MM.1S (cell line): Measurements from ENCODE around the gene PLCB2.

Experiments used
- DNase-seq: peaks from one replicate; pipeline ENCODE4 v3.0.0-alpha.2; 2015
- H2AFZ ChIP-seq: fragments of 300-600 bp; sonication (generic); 2 replicates; pipeline ENCODE4 v1.6.0; 2016; ENCODE audit warnings: antibody characterized with exemption, low read length
- H3F3A ChIP-seq: fragments of 300-600 bp; sonication (generic); 2 replicates; pipeline ENCODE4 v1.6.1; 2016; ENCODE audit warnings: mild to moderate bottlenecking, antibody characterized with exemption, low read length, moderate library complexity, mixed read lengths; ENCODE audit not compliant: insufficient read depth
- H3K27ac ChIP-seq: fragments of 300-600 bp; sonication (generic); 2 replicates; pipeline ENCODE4 v1.5.1; 2016; ENCODE audit warnings: mild to moderate bottlenecking, low read length
- H3K27me3 ChIP-seq: fragments of 300-600 bp; sonication (generic); replicated peaks from 2 replicates; pipeline ENCODE4 v1.6.0; 2016; ENCODE audit warnings: low read length; ENCODE audit not compliant: insufficient read depth
- H3K36me3 ChIP-seq: fragments of 300-600 bp; sonication (generic); replicated peaks from 2 replicates; pipeline ENCODE4 v1.6.1; 2016; ENCODE audit warnings: mild to moderate bottlenecking, low read length, mixed read lengths; ENCODE audit not compliant: insufficient read depth
- H3K4me1 ChIP-seq: fragments of 300-600 bp; sonication (generic); 2 replicates; pipeline ENCODE4 v1.6.1; 2016; ENCODE audit warnings: low read length, mixed read lengths
- H3K4me2 ChIP-seq: fragments of 300-600 bp; sonication (generic); 2 replicates; pipeline ENCODE4 v1.6.0; 2016; ENCODE audit warnings: low read depth, low read length
- H3K4me3 ChIP-seq: fragments of 300-600 bp; sonication (generic); 2 replicates; pipeline ENCODE4 v1.5.1; 2016; ENCODE audit warnings: low read length, mixed read lengths
- H3K79me2 ChIP-seq: fragments of 300-600 bp; sonication (generic); 2 replicates; pipeline ENCODE4 v1.6.1; 2016; ENCODE audit warnings: mixed run types, low read length, mixed read lengths
- H3K9ac ChIP-seq: fragments of 300-600 bp; sonication (generic); 2 replicates; pipeline ENCODE4 v1.6.1; 2016; ENCODE audit warnings: low read length, mixed read lengths
- H3K9me2 ChIP-seq: fragments of 300-600 bp; sonication (generic); replicated peaks from 2 replicates; pipeline ENCODE4 v1.6.1; 2016; ENCODE audit warnings: mild to moderate bottlenecking, low read length, mixed read lengths; ENCODE audit not compliant: insufficient read depth
- H3K9me3 ChIP-seq: fragments of 300-600 bp; sonication (generic); replicated peaks from 2 replicates; pipeline ENCODE4 v1.6.1; 2016; ENCODE audit warnings: mild to moderate bottlenecking, low read length, mixed read lengths; ENCODE audit not compliant: insufficient read depth
- H4K20me1 ChIP-seq: fragments of 300-600 bp; sonication (generic); 2 replicates; pipeline ENCODE4 v1.6.1; 2016; ENCODE audit warnings: mild to moderate bottlenecking, low read length, moderate library complexity, mixed read lengths; ENCODE audit not compliant: insufficient read depth
- CTCF ChIP-seq: fragments of 300-600 bp; sonication (generic); IDR thresholded peaks from 2 replicates; pipeline ENCODE4 v1.5.1; 2016; ENCODE audit warnings: antibody characterized with exemption, low read length, mixed read lengths
- EZH2 ChIP-seq: fragments of 300-600 bp; sonication (generic); optimal IDR thresholded peaks from 2 replicates; pipeline ENCODE3; 2017; ENCODE audit warnings: low read depth, mild to moderate bottlenecking, antibody characterized with exemption, low read length, mixed read lengths
- EZH2phosphoT487 ChIP-seq: fragments of 300-600 bp; sonication (generic); IDR thresholded peaks from 2 replicates; pipeline ENCODE4 v1.6.1; 2018; ENCODE audit warnings: antibody characterized with exemption, low read length

Gene PLCB2

GRCh38 chr15:40339621-40339945 lies 31.8 kb upstream of the PLCB2 start:
- H3K9ac ChIP-seq: no peak overlapping the region
- no peak for DNase-seq

GRCh38 chr15:40338921-40339620 lies 31.3 kb upstream of the PLCB2 start:
- no peaks in the 10 kb centered on the region for H3K27me3 ChIP-seq
- DNase-seq: no peak
- no peak overlapping the region for H3K27ac ChIP-seq
- H3K9ac ChIP-seq: no peak overlapping the region
- H3K36me3 ChIP-seq: no peaks in the 10 kb centered on the region
- no peaks in the 10 kb centered on the region for H3F3A ChIP-seq
- H3K4me2 ChIP-seq: no peak overlapping the region
- no peak overlapping the region for H3K4me3 ChIP-seq
- peaks cover 9% of the 10 kb centered on the region; the same call in 1 of the 2 replicates for H3K4me1 ChIP-seq
- H2AFZ ChIP-seq: no peak overlapping the region
- no peaks in the 10 kb centered on the region for H4K20me1 ChIP-seq
- no peaks in the 10 kb centered on the region for H3K9me2 ChIP-seq
- H3K9me3 ChIP-seq: no peaks in the 10 kb centered on the region
- TF ChIP-seq EZH2 (no peak), CTCF (no peak), EZH2phosphoT487 (no peak)
- no peaks in the 10 kb centered on the region for H3K79me2 ChIP-seq

More at GRCh38 chr15:40339621-40339945, 31.8 kb upstream of the PLCB2 start:
- no peaks in the 10 kb centered on the region for H3K9me2 ChIP-seq
- no peaks in the 10 kb centered on the region for H3K9me3 ChIP-seq
- H3K79me2 ChIP-seq: no peaks in the 10 kb centered on the region
- H3K4me2 ChIP-seq: no peak overlapping the region
- H3K27ac ChIP-seq: no peak overlapping the region
- no peaks in the 10 kb centered on the region for H3F3A ChIP-seq
- peaks cover 5% of the 10 kb centered on the region; the same call in 1 of the 2 replicates for H3K4me1 ChIP-seq
- no peaks in the 10 kb centered on the region for H3K36me3 ChIP-seq
- H4K20me1 ChIP-seq: no peaks in the 10 kb centered on the region
- H3K4me3 ChIP-seq: no peak overlapping the region
- H3K27me3 ChIP-seq: no peaks in the 10 kb centered on the region
- no peak for TF ChIP-seq EZH2
- H2AFZ ChIP-seq: no peak overlapping the region

GRCh38 chr15:40338041-40338657 lies 30.4 kb upstream of the PLCB2 start:
- Histone ChIP-seq H2AFZ (peak overlapping the region; percentile 58; the same call in 1 of the 2 replicates), H3K36me3 (no peaks in the 10 kb centered on the region), H3K4me1 (peaks cover 12% of the 10 kb centered on the region; the same call in 1 of the 2 replicates), H4K20me1 (no peaks in the 10 kb centered on the region), H3K9me3 (no peaks in the 10 kb centered on the region), H3K9me2 (no peaks in the 10 kb centered on the region), H3K27me3 (no peaks in the 10 kb centered on the region), H3K27ac (no peak overlapping the region), H3K4me3 (no peak overlapping the region), H3K9ac (no peak overlapping the region), H3K79me2 (no peaks in the 10 kb centered on the region), H3F3A (no peaks in the 10 kb centered on the region), H3K4me2 (peak overlapping the region; percentile 49)
- DNase-seq: peak; percentile 58
- TF ChIP-seq EZH2 (no peak), EZH2phosphoT487 (no peak), CTCF (peak; percentile 95)

GRCh38 chr15:40337597-40337996 lies 29.9 kb upstream of the PLCB2 start:
- Histone ChIP-seq H3K4me3 (no peak overlapping the region), H3K4me1 (peaks cover 12% of the 10 kb centered on the region; the same call in 1 of the 2 replicates), H3K79me2 (no peaks in the 10 kb centered on the region), H4K20me1 (no peaks in the 10 kb centered on the region), H3K9me2 (no peaks in the 10 kb centered on the region), H2AFZ (peak overlapping the region; percentile 58; the same call in 1 of the 2 replicates), H3K4me2 (peak overlapping the region; percentile 49; the same call in 1 of the 2 replicates), H3K9ac (no peak overlapping the region), H3F3A (no peaks in the 10 kb centered on the region), H3K9me3 (no peaks in the 10 kb centered on the region), H3K27me3 (no peaks in the 10 kb centered on the region), H3K27ac (no peak overlapping the region), H3K36me3 (no peaks in the 10 kb centered on the region)
- no peak for DNase-seq
- TF ChIP-seq CTCF (no peak), EZH2 (no peak), EZH2phosphoT487 (no peak)
